HG02610 (cell line): ENCODE data around the gene TAF11L6.
"Not testable (repeated sequence)": the region's sequence is repeated elsewhere in the genome, so short reads cannot be mapped to it uniquely, and the experiment has no call there.

Experiments
- ATAC-seq: cut with Tn5 transposase; IDR thresholded peaks from one replicate; pipeline ENCODE4 v1.9.1; 2021; ENCODE audit warnings: mild to moderate bottlenecking, moderate library complexity; ENCODE audit not compliant: unreplicated experiment

TAF11L6 gene

GRCh38 chr5:17528369-17528768 is at the start of gene TAF11L6:
Gene TAF11L6, plus strand, starts transcription at chr5:17528669.
- not testable (repeated sequence) for ATAC-seq

GRCh38 chr5:17481378-17481777 is 47.1 kb upstream of the TAF11L6 start:
- ATAC-seq, result no peak

- ATAC-seq, result no peak
Measured at GRCh38 chr5:17482790-17483189, 45.7 kb upstream of the TAF11L6 start.

GRCh38 chr5:17486464-17487173 is 41.9 kb upstream of the TAF11L6 start:
- not testable (repeated sequence) for ATAC-seq

- ATAC-seq, result no peak
Measured at GRCh38 chr5:17487174-17487512, 41.3 kb upstream of the TAF11L6 start.

GRCh38 chr5:17491257-17491656 is 37.2 kb upstream of the TAF11L6 start:
- ATAC-seq, result not testable (repeated sequence)

- ATAC-seq, result no peak
Measured at GRCh38 chr5:17492770-17493169, 35.7 kb upstream of the TAF11L6 start.

GRCh38 chr5:17497446-17497845 is 31.0 kb upstream of the TAF11L6 start:
- no peak for ATAC-seq

- not testable (repeated sequence) for ATAC-seq
Measured at GRCh38 chr5:17497931-17498330, 30.5 kb upstream of the TAF11L6 start, which contains the start of gene TAF11L2. Gene TAF11L2, plus strand, starts transcription at chr5:17498231.

GRCh38 chr5:17511775-17512325 is 16.6 kb upstream of the TAF11L6 start:
- ATAC-seq, result no peak

- ATAC-seq, result not testable (repeated sequence)
Measured at GRCh38 chr5:17517526-17517925, 10.9 kb upstream of the TAF11L6 start.

GRCh38 chr5:17518067-17518466 is 10.4 kb upstream of the TAF11L6 start, which contains the start of gene TAF11L3:
Gene TAF11L3, plus strand, starts transcription at chr5:17518367.
- ATAC-seq, result not testable (repeated sequence)

- not testable (repeated sequence) for ATAC-seq
Measured at GRCh38 chr5:17519508-17519907, 9.0 kb upstream of the TAF11L6 start.

GRCh38 chr5:17521501-17521900 is 7.0 kb upstream of the TAF11L6 start, which contains the start of gene TAF11L4:
Gene TAF11L4, plus strand, starts transcription at chr5:17521801.
- ATAC-seq, result not testable (repeated sequence)

GRCh38 chr5:17524935-17525334 is 3.5 kb upstream of the TAF11L6 start, which contains the start of gene TAF11L5:
Gene TAF11L5, plus strand, starts transcription at chr5:17525235.
- not testable (repeated sequence) for ATAC-seq

GRCh38 chr5:17526504-17526903 is 2.0 kb upstream of the TAF11L6 start:
- not testable (repeated sequence) for ATAC-seq
